Measurements from ENCODE around the gene RER1. TPM values are rescaled to one million over a fixed set of nuclear protein-coding genes. Genes with fewer than 3 reads are reported as not detected.
"Not testable (repeated sequence)": the region's sequence is repeated elsewhere in the genome, so short reads cannot be mapped to it uniquely, and the experiment has no call there.

RER1 gene
- total RNA-seq, 1 experiment from 2014 or later: 79.8 TPM

DNA sequence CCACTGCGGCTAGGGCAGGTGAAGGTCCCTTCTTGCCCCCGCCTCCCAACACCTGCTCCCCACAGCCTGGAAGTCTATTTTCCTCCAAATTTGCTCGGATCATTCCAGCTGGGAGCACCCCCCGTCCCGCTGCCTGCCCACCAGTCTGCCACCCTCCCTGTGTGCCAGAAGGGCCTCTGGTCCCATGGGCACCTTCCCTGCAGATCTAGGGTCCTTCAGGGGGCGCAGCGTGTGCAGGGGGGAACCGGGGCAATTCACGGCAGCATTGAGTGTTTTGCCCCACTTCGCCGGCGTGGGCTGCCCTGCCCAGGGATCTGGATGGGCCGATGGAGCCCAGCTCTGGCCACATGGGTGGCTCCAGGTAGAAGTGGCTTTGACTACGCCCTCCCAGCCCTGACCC lies 47.0 kb downstream of the RER1 start (continued):
- no peak for TF ChIP-seq NFE2L1 (CRISPR knock-in tag; IDR thresholded peaks at IDR 0.05)
- TF ChIP-seq, protein P1, sequence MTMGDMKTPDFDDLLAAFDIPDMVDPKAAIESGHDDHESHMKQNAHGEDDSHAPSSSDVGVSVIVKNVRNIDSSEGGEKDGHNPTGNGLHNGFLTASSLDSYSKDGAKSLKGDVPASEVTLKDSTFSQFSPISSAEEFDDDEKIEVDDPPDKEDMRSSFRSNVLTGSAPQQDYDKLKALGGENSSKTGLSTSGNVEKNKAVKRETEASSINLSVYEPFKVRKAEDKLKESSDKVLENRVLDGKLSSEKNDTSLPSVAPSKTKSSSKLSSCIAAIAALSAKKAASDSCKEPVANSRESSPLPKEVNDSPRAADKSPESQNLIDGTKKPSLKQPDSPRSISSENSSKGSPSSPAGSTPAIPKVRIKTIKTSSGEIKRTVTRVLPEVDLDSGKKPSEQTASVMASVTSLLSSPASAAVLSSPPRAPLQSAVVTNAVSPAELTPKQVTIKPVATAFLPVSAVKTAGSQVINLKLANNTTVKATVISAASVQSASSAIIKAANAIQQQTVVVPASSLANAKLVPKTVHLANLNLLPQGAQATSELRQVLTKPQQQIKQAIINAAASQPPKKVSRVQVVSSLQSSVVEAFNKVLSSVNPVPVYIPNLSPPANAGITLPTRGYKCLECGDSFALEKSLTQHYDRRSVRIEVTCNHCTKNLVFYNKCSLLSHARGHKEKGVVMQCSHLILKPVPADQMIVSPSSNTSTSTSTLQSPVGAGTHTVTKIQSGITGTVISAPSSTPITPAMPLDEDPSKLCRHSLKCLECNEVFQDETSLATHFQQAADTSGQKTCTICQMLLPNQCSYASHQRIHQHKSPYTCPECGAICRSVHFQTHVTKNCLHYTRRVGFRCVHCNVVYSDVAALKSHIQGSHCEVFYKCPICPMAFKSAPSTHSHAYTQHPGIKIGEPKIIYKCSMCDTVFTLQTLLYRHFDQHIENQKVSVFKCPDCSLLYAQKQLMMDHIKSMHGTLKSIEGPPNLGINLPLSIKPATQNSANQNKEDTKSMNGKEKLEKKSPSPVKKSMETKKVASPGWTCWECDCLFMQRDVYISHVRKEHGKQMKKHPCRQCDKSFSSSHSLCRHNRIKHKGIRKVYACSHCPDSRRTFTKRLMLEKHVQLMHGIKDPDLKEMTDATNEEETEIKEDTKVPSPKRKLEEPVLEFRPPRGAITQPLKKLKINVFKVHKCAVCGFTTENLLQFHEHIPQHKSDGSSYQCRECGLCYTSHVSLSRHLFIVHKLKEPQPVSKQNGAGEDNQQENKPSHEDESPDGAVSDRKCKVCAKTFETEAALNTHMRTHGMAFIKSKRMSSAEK (CRISPR knock-in tag; IDR thresholded peaks at IDR 0.05; ENCODE audit: borderline replicate concordance): no peak

DNA sequence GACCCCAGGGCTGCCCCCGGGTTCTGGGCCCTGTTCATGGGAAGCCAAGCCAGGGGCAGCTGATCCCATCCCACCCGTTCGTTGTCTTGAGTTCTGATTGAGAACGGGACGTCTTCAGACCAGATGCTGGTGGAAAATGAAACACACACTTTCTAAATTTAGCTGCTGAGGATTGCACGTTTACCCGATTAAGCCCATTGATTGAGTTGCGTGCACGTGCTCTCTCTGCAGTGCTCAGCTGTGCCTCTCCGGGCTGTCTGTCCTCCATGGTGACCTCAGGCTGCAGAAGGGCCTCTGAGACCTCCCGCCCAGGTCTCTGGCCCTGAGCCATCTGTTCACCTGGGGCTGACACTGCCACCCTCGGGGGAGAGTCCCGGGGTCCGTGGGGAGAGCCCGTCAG lies 47.7 kb downstream of the RER1 start:
- ATAC-seq (no peak), DNase-seq (ENCODE audit: low spot score) (no peak)
- H3K4me3 Mint-ChIP-seq: no peak overlapping the region
- H3K27ac Mint-ChIP-seq: 0 out of 2 replicates have a peak overlapping the region, but pooled peaks have one; percentile 63
- POLR2A ChIA-PET: no interaction called here
- H3K4me1 Mint-ChIP-seq: no peaks in the 10 kb centered on the region
- peaks cover 20% of the 10 kb centered on the region for H3K27me3 Mint-ChIP-seq (ENCODE audit: low read depth)
- CTCF ChIA-PET: no interaction called here
- H3K36me3 Mint-ChIP-seq: no peaks in the 10 kb centered on the region
- H3K9me3 Mint-ChIP-seq: no peaks in the 10 kb centered on the region
- TF ChIP-seq, protein P2, sequence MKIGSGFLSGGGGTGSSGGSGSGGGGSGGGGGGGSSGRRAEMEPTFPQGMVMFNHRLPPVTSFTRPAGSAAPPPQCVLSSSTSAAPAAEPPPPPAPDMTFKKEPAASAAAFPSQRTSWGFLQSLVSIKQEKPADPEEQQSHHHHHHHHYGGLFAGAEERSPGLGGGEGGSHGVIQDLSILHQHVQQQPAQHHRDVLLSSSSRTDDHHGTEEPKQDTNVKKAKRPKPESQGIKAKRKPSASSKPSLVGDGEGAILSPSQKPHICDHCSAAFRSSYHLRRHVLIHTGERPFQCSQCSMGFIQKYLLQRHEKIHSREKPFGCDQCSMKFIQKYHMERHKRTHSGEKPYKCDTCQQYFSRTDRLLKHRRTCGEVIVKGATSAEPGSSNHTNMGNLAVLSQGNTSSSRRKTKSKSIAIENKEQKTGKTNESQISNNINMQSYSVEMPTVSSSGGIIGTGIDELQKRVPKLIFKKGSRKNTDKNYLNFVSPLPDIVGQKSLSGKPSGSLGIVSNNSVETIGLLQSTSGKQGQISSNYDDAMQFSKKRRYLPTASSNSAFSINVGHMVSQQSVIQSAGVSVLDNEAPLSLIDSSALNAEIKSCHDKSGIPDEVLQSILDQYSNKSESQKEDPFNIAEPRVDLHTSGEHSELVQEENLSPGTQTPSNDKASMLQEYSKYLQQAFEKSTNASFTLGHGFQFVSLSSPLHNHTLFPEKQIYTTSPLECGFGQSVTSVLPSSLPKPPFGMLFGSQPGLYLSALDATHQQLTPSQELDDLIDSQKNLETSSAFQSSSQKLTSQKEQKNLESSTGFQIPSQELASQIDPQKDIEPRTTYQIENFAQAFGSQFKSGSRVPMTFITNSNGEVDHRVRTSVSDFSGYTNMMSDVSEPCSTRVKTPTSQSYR (CRISPR knock-in tag; IDR thresholded peaks at IDR 0.05): no peak
- TF ChIP-seq ETV6 (CRISPR knock-in tag; IDR thresholded peaks at IDR 0.05): no peak
- TF ChIP-seq JUN (CRISPR knock-in tag; IDR thresholded peaks at IDR 0.05): no peak
- no peak for TF ChIP-seq IRF2 (CRISPR knock-in tag; IDR thresholded peaks at IDR 0.05; ENCODE audit: borderline replicate concordance, low read depth)
- TF ChIP-seq, protein P3, sequence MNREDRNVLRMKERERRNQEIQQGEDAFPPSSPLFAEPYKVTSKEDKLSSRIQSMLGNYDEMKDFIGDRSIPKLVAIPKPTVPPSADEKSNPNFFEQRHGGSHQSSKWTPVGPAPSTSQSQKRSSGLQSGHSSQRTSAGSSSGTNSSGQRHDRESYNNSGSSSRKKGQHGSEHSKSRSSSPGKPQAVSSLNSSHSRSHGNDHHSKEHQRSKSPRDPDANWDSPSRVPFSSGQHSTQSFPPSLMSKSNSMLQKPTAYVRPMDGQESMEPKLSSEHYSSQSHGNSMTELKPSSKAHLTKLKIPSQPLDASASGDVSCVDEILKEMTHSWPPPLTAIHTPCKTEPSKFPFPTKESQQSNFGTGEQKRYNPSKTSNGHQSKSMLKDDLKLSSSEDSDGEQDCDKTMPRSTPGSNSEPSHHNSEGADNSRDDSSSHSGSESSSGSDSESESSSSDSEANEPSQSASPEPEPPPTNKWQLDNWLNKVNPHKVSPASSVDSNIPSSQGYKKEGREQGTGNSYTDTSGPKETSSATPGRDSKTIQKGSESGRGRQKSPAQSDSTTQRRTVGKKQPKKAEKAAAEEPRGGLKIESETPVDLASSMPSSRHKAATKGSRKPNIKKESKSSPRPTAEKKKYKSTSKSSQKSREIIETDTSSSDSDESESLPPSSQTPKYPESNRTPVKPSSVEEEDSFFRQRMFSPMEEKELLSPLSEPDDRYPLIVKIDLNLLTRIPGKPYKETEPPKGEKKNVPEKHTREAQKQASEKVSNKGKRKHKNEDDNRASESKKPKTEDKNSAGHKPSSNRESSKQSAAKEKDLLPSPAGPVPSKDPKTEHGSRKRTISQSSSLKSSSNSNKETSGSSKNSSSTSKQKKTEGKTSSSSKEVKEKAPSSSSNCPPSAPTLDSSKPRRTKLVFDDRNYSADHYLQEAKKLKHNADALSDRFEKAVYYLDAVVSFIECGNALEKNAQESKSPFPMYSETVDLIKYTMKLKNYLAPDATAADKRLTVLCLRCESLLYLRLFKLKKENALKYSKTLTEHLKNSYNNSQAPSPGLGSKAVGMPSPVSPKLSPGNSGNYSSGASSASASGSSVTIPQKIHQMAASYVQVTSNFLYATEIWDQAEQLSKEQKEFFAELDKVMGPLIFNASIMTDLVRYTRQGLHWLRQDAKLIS (CRISPR knock-in tag; IDR thresholded peaks at IDR 0.05; ENCODE audit: borderline replicate concordance): no peak
- no peak for TF ChIP-seq ZNF263 (CRISPR knock-in tag; IDR thresholded peaks at IDR 0.05; ENCODE audit: low read depth)
- TF ChIP-seq ZNF671 (CRISPR knock-in tag; IDR thresholded peaks at IDR 0.05): no peak
- TF ChIP-seq, protein P4, sequence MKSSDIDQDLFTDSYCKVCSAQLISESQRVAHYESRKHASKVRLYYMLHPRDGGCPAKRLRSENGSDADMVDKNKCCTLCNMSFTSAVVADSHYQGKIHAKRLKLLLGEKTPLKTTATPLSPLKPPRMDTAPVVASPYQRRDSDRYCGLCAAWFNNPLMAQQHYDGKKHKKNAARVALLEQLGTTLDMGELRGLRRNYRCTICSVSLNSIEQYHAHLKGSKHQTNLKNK (CRISPR knock-in tag; IDR thresholded peaks at IDR 0.05): no peak
- TF ChIP-seq NR2C2 (CRISPR knock-in tag; IDR thresholded peaks at IDR 0.05): no peak
- TF ChIP-seq, protein P5, sequence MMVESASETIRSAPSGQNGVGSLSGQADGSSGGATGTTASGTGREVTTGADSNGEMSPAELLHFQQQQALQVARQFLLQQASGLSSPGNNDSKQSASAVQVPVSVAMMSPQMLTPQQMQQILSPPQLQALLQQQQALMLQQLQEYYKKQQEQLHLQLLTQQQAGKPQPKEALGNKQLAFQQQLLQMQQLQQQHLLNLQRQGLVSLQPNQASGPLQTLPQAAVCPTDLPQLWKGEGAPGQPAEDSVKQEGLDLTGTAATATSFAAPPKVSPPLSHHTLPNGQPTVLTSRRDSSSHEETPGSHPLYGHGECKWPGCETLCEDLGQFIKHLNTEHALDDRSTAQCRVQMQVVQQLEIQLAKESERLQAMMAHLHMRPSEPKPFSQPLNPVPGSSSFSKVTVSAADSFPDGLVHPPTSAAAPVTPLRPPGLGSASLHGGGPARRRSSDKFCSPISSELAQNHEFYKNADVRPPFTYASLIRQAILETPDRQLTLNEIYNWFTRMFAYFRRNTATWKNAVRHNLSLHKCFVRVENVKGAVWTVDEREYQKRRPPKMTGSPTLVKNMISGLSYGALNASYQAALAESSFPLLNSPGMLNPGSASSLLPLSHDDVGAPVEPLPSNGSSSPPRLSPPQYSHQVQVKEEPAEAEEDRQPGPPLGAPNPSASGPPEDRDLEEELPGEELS (CRISPR knock-in tag; IDR thresholded peaks at IDR 0.05): no peak
- TF ChIP-seq ZNF396 (CRISPR knock-in tag; IDR thresholded peaks at IDR 0.05; ENCODE audit: borderline replicate concordance): no peak
- no peak for TF ChIP-seq FOXJ3 (CRISPR knock-in tag; IDR thresholded peaks at IDR 0.05; ENCODE audit: borderline replicate concordance)
- no peak for TF ChIP-seq GTF2I (CRISPR knock-in tag; conservative IDR thresholded peaks at IDR 0.05)
- no peak for TF ChIP-seq TP53 (CRISPR knock-in tag; IDR thresholded peaks at IDR 0.05)
- TF ChIP-seq RORB (CRISPR knock-in tag; IDR thresholded peaks at IDR 0.05): no peak
- no peak for TF ChIP-seq ZNF138 (CRISPR knock-in tag; conservative IDR thresholded peaks at IDR 0.05)

DNA sequence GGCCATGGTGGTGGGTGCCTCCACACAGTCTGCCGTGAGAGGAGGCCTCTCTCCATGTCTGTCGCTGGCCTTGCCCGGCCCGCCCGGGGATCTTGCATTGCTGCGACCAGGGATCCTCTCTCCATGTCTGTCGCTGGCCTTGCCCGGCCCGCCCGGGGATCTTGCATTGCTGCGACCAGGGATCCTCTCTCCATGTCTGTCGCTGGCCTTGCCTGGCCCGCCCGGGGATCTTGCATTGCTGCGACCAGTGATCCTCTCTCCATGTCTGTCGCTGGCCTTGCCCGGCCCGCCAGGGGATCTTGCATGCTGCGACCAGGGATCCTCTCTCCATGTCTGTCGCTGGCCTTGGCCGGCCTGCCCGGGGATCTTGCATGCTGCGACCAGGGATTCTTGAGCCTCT lies 48.7 kb downstream of the RER1 start:
- H3K4me3 Mint-ChIP-seq, POLR2A ChIA-PET, H3K4me1 Mint-ChIP-seq, H3K36me3 Mint-ChIP-seq, H3K9me3 Mint-ChIP-seq, CTCF ChIA-PET, H3K27ac Mint-ChIP-seq, ATAC-seq: not testable (repeated sequence)
- DNase-seq (ENCODE audit: low spot score): peak; percentile 42
- H3K27me3 Mint-ChIP-seq (ENCODE audit: low read depth): peaks cover 29% of the 10 kb centered on the region

Data from WTC11 (cell line).